Measurements from ENCODE around the gene MYOM3.
"Not testable (repeated sequence)": the region's sequence is repeated elsewhere in the genome, so short reads cannot be mapped to it uniquely, and the experiment has no call there.

MYOM3 gene

DNA sequence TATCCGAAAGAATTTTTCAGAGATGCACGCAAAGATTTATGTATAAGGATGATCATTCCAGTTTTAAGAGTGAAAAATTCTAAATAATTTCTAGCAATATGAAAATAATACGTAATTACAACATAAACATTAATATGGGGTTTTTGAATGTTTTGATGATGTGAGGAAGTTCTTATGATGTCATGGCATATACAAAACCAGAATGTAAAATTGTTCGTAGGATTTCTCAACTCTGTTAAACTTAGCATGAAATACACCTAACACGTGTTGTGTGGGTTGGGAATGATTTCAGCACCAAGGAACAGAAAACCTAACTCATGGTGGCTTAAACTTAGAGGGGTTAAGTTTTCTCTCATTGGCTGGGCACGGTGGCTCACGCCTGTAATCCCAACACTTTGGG is 62.2 kb downstream of the MYOM3 start:
- TF ChIP-seq, protein P1, sequence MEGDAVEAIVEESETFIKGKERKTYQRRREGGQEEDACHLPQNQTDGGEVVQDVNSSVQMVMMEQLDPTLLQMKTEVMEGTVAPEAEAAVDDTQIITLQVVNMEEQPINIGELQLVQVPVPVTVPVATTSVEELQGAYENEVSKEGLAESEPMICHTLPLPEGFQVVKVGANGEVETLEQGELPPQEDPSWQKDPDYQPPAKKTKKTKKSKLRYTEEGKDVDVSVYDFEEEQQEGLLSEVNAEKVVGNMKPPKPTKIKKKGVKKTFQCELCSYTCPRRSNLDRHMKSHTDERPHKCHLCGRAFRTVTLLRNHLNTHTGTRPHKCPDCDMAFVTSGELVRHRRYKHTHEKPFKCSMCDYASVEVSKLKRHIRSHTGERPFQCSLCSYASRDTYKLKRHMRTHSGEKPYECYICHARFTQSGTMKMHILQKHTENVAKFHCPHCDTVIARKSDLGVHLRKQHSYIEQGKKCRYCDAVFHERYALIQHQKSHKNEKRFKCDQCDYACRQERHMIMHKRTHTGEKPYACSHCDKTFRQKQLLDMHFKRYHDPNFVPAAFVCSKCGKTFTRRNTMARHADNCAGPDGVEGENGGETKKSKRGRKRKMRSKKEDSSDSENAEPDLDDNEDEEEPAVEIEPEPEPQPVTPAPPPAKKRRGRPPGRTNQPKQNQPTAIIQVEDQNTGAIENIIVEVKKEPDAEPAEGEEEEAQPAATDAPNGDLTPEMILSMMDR (IDR thresholded peaks at IDR 0.05; ENCODE audit: insufficient read depth, missing control alignments) = no peak

DNA sequence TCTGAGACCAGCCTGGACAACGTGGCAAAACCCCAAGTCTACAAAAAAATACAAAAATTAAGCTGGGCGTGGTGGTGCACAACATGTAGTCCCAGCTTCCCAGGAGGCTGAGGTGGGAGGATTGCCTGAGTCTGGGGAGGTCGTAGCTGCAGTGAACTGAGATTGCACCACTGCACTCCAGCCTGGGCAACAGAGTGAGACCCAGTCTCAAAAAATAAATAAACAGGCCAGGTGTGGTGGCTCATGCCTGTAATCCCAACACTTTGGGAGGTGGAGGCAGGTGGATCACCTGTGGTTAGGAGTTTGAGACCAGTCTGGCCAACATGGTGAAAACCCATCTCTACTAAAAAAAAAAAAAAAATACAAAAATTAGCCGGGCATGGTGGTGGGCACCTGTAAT is 63.0 kb downstream of the MYOM3 start:
- not testable (repeated sequence) for FAIRE-seq

More for the DNA sequence above, 62.2 kb downstream of the MYOM3 start:
- FAIRE-seq = no peak
- no peak for DNase-seq (ENCODE audit: insufficient read length, low spot score)

DNA sequence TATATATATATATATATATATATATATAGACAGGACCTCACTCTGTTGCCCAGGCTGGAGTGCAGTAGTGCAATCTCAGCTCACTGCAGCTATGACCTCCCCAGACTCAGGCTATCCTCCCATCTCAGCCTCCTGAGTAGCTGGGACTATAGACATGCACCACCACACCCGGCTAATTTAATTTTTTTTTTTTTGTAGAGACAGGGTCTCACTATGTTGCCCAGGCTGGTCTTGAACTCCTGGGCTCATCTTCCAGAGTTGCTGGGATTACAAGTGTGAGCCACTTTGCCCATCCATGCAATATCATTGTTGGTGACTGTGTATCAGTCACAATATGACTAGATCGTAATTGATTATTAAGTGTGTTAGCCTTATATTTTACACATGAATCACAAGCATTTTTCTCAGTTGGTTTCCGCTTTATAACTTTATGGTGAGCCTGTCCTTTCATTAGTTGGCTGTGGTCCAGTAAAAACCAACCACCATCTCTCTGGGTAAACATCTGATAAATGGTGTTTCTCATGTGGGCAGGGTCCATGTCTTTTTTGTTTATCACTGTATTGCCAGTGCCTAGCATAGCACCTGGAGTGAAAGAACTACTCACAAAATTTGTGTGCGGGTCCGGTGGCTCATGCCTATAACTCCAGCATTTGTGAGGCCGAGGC is 63.6 kb downstream of the MYOM3 start:
- TF ChIP-seq, protein P1 (IDR thresholded peaks at IDR 0.05; ENCODE audit: insufficient read depth, missing control alignments) = no peak
- no peak for DNase-seq (ENCODE audit: insufficient read length, low spot score)
- no peak for FAIRE-seq

More for the DNA sequence above, 63.0 kb downstream of the MYOM3 start:
- not testable (repeated sequence) for DNase-seq (ENCODE audit: insufficient read length, low spot score)

DNA sequence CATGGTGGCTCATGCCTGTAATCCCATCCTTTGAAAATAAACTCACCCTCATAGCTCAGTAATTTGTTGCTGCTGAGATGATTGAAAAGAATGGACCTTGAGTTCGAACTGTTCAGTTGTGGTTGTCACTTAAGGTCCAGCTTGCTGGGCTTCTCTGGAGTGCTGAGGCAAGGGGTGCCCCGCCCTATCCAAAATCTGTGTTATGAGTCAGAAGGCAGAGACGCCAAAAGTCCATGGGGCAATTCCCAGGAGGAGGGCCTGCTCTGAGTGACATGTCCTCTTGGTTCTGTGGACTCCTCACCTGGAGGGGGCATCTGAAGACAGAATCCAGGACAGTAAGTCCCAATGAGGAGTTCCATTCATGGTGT is 64.8 kb downstream of the MYOM3 start:
- DNase-seq (ENCODE audit: insufficient read length, low spot score) (no peak), FAIRE-seq (no peak)
- TF ChIP-seq, protein P1 (IDR thresholded peaks at IDR 0.05; ENCODE audit: insufficient read depth, missing control alignments) = no peak

DNA sequence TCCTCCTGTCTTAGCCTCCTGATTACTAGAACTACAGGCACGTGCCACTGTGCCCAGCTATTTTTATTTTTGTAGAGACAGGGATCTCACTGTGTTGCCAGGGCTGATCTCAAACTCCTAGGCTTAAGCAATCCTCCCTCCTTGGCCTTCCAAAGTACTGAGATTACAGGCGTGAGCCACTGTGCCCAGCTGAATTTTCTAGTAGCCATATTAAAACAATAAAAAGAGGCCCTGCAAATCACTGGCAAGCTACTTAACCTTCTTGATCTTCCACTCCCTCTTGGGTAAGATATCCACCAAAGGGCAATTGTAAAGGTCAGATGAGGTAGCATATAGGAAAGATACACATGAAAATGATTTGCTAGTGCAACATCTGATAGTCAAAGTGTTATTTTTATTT is 66.2 kb downstream of the MYOM3 start:
- FAIRE-seq (no peak), DNase-seq (ENCODE audit: insufficient read length, low spot score) (no peak)
- TF ChIP-seq, protein P1 (IDR thresholded peaks at IDR 0.05; ENCODE audit: insufficient read depth, missing control alignments) = no peak

DNA sequence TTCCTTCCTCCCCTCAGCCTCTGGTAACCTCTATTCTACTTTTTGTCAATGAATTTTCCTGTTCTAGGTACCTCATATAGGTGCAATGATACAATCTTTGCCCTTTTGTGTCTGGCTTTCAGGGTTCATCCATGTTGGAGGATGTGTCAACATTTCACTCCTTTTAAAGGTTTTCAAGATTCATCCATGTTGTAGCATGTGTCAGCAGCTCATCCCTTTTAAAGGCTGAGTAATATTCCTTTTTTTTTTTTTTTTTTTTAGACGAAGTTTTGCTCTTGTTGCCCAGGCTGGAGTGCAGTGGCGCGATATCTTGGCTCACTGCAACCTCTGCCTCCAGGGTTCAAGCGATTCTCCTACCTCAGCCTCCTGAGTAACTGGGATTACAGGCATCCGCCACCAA is 67.3 kb downstream of the MYOM3 start:
- FAIRE-seq = not testable (repeated sequence)

DNA sequence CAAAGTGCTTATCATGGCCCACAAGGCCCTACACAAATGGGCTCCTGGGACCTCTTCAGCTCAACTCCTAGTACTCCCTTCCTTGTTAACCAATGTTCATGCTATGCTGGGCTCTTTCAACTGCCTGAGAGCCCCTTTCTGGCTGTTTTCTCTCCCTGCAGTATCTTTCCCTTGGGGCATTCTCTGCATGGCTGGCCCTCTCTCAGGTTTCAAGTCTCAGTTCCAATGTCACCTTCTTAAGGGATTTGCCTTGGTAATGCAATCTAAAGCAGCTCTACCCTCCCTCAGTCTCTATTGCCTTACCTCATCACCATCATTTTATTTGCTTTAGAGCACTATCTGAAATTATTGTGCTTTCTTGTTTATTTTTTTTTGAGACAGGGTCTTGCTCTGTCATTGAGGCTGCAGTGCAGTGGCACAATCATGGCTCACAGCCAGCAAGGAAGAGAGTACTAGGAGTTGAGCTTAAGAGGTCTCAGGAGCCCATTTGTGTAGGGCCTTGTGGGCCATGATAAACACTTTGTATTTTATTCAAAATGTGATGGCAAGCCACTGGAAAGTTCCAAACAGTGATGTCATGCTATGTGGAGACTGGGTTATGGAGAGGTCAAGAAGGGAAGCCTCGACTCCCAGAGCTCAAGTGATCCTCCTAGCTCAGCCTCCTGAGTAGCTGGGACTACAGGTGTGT is 68.4 kb downstream of the MYOM3 start:
- FAIRE-seq = no peak
- TF ChIP-seq, protein P1 (IDR thresholded peaks at IDR 0.05; ENCODE audit: insufficient read depth, missing control alignments) = no peak
- DNase-seq (ENCODE audit: insufficient read length, low spot score) = no peak

More for the DNA sequence above, 67.3 kb downstream of the MYOM3 start:
- not testable (repeated sequence) for DNase-seq (ENCODE audit: insufficient read length, low spot score)

DNA sequence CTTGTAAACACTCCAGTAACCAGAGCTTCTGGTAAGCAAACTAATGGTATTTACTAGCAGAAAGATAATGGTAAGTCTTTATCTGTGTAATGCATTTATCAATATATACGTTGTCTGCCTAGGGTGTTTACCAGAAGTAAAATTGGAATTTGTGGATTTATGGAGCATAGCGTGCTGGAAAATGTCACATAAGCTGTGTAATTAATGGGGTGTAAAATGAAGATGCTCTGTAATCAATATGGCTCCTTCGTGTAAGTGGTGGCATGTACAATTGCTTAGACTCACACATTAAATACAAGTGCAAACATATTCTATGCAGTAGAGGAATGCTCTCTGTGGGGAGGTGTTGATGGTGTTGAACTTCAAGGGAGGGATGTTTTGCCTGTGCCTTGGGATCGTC is 69.6 kb downstream of the MYOM3 start:
- FAIRE-seq (no peak), DNase-seq (ENCODE audit: insufficient read length, low spot score) (no peak)
- TF ChIP-seq, protein P1 (IDR thresholded peaks at IDR 0.05; ENCODE audit: insufficient read depth, missing control alignments) = no peak
